ENCODE data around the gene DCDC1.
A peak's percentile ranks its signal among the peaks of the same experiment; 100 is the strongest.

The DCDC1 gene

DNA sequence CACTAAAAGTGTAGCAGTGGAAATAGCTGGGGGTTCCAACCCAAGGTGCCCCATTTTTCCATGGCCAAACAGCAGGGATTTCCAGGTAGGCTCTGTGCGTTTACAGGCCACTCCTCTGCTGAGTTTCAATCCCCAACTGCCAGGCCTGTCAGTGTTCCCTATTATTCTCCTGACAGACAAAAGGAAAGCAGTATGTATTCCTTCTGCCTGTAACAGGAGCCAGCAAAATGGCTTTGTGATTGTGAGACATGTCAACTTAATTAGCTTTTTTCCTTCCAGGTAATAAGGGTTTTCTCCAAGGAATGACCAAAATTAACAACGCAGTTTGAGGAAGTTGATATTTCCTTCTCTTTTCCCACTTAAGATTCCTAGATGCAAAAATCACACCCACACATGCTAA, 506.3 kb downstream of the DCDC1 start:
- Histone ChIP-seq H3K14ac (ENCODE audit: low read length) (no peak overlapping the region), H3K23ac (ENCODE audit: low read length) (no peak overlapping the region), H3K79me2 (ENCODE audit: control insufficient read depth, insufficient read depth, low read length, poor library complexity) (no peaks in the 10 kb centered on the region), H2AK5ac (ENCODE audit: low read length) (no peak overlapping the region), H4K12ac (ENCODE audit: low read depth, low read length) (no peak overlapping the region), H3K4me2 (ENCODE audit: low read length) (no peak overlapping the region), H3K36me3 (ENCODE audit: control insufficient read depth in 1 of 2, insufficient read depth in 2 of 2, low read length in 2 of 2) (no peaks in the 10 kb centered on the region), H3K9me3 (ENCODE audit: insufficient read depth, low read depth, low read length) (no peaks in the 10 kb centered on the region), H3K4me3 (ENCODE audit: low read depth, low read length) (no peak overlapping the region), H3K27me3 (ENCODE audit: insufficient read depth, low read length) (no peaks in the 10 kb centered on the region), H2BK12ac (ENCODE audit: low read length) (no peak overlapping the region), H2BK5ac (ENCODE audit: low read depth, low read length, poor library complexity) (no peak overlapping the region), H4K8ac (ENCODE audit: low read depth, low read length) (no peak overlapping the region), H3K4ac (ENCODE audit: low read depth, low read length) (no peak overlapping the region), H3K4me1 (ENCODE audit: control insufficient read depth in 1 of 2, insufficient read depth in 2 of 2, low read length in 2 of 2) (no peaks in the 10 kb centered on the region), H4K91ac (ENCODE audit: low read depth, low read length) (no peak overlapping the region), H3K27ac (ENCODE audit: low read depth, low read length) (no peak overlapping the region), H2BK120ac (ENCODE audit: insufficient read depth, low read length, poor library complexity) (no peak overlapping the region), H3K18ac (ENCODE audit: low read length) (no peak overlapping the region), H3K79me1 (ENCODE audit: low read length) (no peaks in the 10 kb centered on the region), H2AFZ (ENCODE audit: insufficient read depth, low read length, poor library complexity) (no peak overlapping the region), H3K9ac (ENCODE audit: low read length) (no peak overlapping the region)
- no CpG with 5 or more reads among the region's 2 CpGs for WGBS (ENCODE audit: extremely low coverage, insufficient coverage, insufficient read length)
- no peak for DNase-seq

DNA sequence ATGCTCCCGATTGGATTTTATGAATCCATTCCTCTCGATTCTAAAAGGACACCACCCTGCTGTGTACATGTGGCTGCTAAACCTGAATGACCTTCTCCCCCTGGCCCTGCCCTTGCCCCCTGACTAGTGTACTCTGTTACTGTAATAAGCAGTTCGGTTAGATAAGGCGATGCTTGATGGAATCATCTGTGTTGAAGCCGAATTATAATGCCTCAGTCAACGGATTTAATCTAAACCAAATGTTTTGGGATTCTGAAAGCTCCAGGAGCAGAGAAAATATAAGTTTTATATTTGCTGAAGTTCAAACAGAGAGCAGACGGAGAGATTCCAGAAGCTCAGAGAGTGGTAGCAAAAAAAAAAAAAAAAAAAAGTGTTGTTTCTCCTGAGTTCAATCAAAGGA, 508.0 kb downstream of the DCDC1 start:
- H3K4me2 ChIP-seq (ENCODE audit: low read length) = no peak overlapping the region
- no peak overlapping the region for H2AFZ ChIP-seq (ENCODE audit: insufficient read depth, low read length, poor library complexity)
- H3K14ac ChIP-seq (ENCODE audit: low read length) = no peak overlapping the region
- H2BK12ac ChIP-seq (ENCODE audit: low read length) = no peak overlapping the region
- no peaks in the 10 kb centered on the region for H3K4me1 ChIP-seq (ENCODE audit: control insufficient read depth in 1 of 2, insufficient read depth in 2 of 2, low read length in 2 of 2)
- no peak overlapping the region for H3K18ac ChIP-seq (ENCODE audit: low read length)
- H3K79me1 ChIP-seq (ENCODE audit: low read length) = no peaks in the 10 kb centered on the region
- H2BK120ac ChIP-seq (ENCODE audit: insufficient read depth, low read length, poor library complexity) = no peak overlapping the region
- H3K79me2 ChIP-seq (ENCODE audit: control insufficient read depth, insufficient read depth, low read length, poor library complexity) = no peaks in the 10 kb centered on the region
- DNase-seq = no peak
- H4K12ac ChIP-seq (ENCODE audit: low read depth, low read length) = no peak overlapping the region
- no peak overlapping the region for H3K9ac ChIP-seq (ENCODE audit: low read length)
- no peaks in the 10 kb centered on the region for H3K36me3 ChIP-seq (ENCODE audit: control insufficient read depth in 1 of 2, insufficient read depth in 2 of 2, low read length in 2 of 2)
- H4K91ac ChIP-seq (ENCODE audit: low read depth, low read length) = no peak overlapping the region
- H3K4me3 ChIP-seq (ENCODE audit: low read depth, low read length) = no peak overlapping the region
- no peak overlapping the region for H4K8ac ChIP-seq (ENCODE audit: low read depth, low read length)
- H2AK5ac ChIP-seq (ENCODE audit: low read length) = no peak overlapping the region
- no peaks in the 10 kb centered on the region for H3K9me3 ChIP-seq (ENCODE audit: insufficient read depth, low read depth, low read length)
- no peak overlapping the region for H3K27ac ChIP-seq (ENCODE audit: low read depth, low read length)
- no peak overlapping the region for H3K4ac ChIP-seq (ENCODE audit: low read depth, low read length)
- no peaks in the 10 kb centered on the region for H3K27me3 ChIP-seq (ENCODE audit: insufficient read depth, low read length)
- H2BK5ac ChIP-seq (ENCODE audit: low read depth, low read length, poor library complexity) = no peak overlapping the region
- WGBS (ENCODE audit: extremely low coverage, insufficient coverage, insufficient read length) = no CpG with 5 or more reads among the region's 7 CpGs
- H3K23ac ChIP-seq (ENCODE audit: low read length) = no peak overlapping the region

DNA sequence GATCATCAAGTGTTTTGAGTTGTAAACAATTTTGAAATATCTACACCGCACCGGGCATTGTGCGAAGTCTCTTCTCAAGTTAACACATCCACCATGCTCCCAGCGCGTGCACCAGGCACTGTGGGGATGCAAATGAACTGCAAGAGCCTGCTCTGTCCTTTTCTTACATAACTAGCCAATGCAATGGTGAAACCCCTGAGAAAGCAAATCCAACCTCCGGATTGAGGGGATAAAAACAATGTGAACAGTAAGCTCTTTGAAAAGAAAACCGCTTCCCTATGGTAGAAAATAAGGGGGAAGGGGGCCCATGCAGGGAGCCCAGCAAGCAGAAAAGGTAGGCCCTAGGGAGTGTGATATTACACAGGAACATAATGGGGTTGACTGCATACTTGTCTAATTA, 508.5 kb downstream of the DCDC1 start:
- no peak overlapping the region for H3K27ac ChIP-seq (ENCODE audit: low read depth, low read length)
- H2BK120ac ChIP-seq (ENCODE audit: insufficient read depth, low read length, poor library complexity) = no peak overlapping the region
- no peak overlapping the region for H3K23ac ChIP-seq (ENCODE audit: low read length)
- H3K9me3 ChIP-seq (ENCODE audit: insufficient read depth, low read depth, low read length) = no peaks in the 10 kb centered on the region
- H3K4ac ChIP-seq (ENCODE audit: low read depth, low read length) = no peak overlapping the region
- DNase-seq = no peak
- no CpG with 5 or more reads among the region's 7 CpGs for WGBS (ENCODE audit: extremely low coverage, insufficient coverage, insufficient read length)
- no peak overlapping the region for H2BK5ac ChIP-seq (ENCODE audit: low read depth, low read length, poor library complexity)
- no peak overlapping the region for H3K4me2 ChIP-seq (ENCODE audit: low read length)
- no peaks in the 10 kb centered on the region for H3K36me3 ChIP-seq (ENCODE audit: control insufficient read depth in 1 of 2, insufficient read depth in 2 of 2, low read length in 2 of 2)
- no peak overlapping the region for H4K8ac ChIP-seq (ENCODE audit: low read depth, low read length)
- H2AFZ ChIP-seq (ENCODE audit: insufficient read depth, low read length, poor library complexity) = no peak overlapping the region
- no peak overlapping the region for H3K14ac ChIP-seq (ENCODE audit: low read length)
- H4K91ac ChIP-seq (ENCODE audit: low read depth, low read length) = peak overlapping the region; percentile 21
- no peak overlapping the region for H3K9ac ChIP-seq (ENCODE audit: low read length)
- no peaks in the 10 kb centered on the region for H3K79me1 ChIP-seq (ENCODE audit: low read length)
- H3K27me3 ChIP-seq (ENCODE audit: insufficient read depth, low read length) = no peaks in the 10 kb centered on the region
- no peak overlapping the region for H4K12ac ChIP-seq (ENCODE audit: low read depth, low read length)
- H2BK12ac ChIP-seq (ENCODE audit: low read length) = no peak overlapping the region
- no peaks in the 10 kb centered on the region for H3K79me2 ChIP-seq (ENCODE audit: control insufficient read depth, insufficient read depth, low read length, poor library complexity)
- no peaks in the 10 kb centered on the region for H3K4me1 ChIP-seq (ENCODE audit: control insufficient read depth in 1 of 2, insufficient read depth in 2 of 2, low read length in 2 of 2)
- H2AK5ac ChIP-seq (ENCODE audit: low read length) = no peak overlapping the region
- H3K18ac ChIP-seq (ENCODE audit: low read length) = no peak overlapping the region
- no peak overlapping the region for H3K4me3 ChIP-seq (ENCODE audit: low read depth, low read length)

- no peak overlapping the region for H2AFZ ChIP-seq (ENCODE audit: insufficient read depth, low read length, poor library complexity)
- no peak overlapping the region for H2BK5ac ChIP-seq (ENCODE audit: low read depth, low read length, poor library complexity)
- no peak overlapping the region for H3K18ac ChIP-seq (ENCODE audit: low read length)
- H4K91ac ChIP-seq (ENCODE audit: low read depth, low read length) = no peak overlapping the region
- WGBS (ENCODE audit: extremely low coverage, insufficient coverage, insufficient read length) = no CpG with 5 or more reads among the region's 2 CpGs
- no peak overlapping the region for H4K12ac ChIP-seq (ENCODE audit: low read depth, low read length)
- no peaks in the 10 kb centered on the region for H3K79me2 ChIP-seq (ENCODE audit: control insufficient read depth, insufficient read depth, low read length, poor library complexity)
- no peak overlapping the region for H3K9ac ChIP-seq (ENCODE audit: low read length)
- H3K36me3 ChIP-seq (ENCODE audit: control insufficient read depth in 1 of 2, insufficient read depth in 2 of 2, low read length in 2 of 2) = no peaks in the 10 kb centered on the region
- no peak for DNase-seq
- no peak overlapping the region for H3K14ac ChIP-seq (ENCODE audit: low read length)
- no peaks in the 10 kb centered on the region for H3K27me3 ChIP-seq (ENCODE audit: insufficient read depth, low read length)
- H2AK5ac ChIP-seq (ENCODE audit: low read length) = no peak overlapping the region
- no peak overlapping the region for H3K4ac ChIP-seq (ENCODE audit: low read depth, low read length)
- H3K4me3 ChIP-seq (ENCODE audit: low read depth, low read length) = no peak overlapping the region
- H4K8ac ChIP-seq (ENCODE audit: low read depth, low read length) = no peak overlapping the region
- no peaks in the 10 kb centered on the region for H3K9me3 ChIP-seq (ENCODE audit: insufficient read depth, low read depth, low read length)
- no peak overlapping the region for H3K4me2 ChIP-seq (ENCODE audit: low read length)
- no peak overlapping the region for H2BK12ac ChIP-seq (ENCODE audit: low read length)
- H2BK120ac ChIP-seq (ENCODE audit: insufficient read depth, low read length, poor library complexity) = no peak overlapping the region
- no peaks in the 10 kb centered on the region for H3K4me1 ChIP-seq (ENCODE audit: control insufficient read depth in 1 of 2, insufficient read depth in 2 of 2, low read length in 2 of 2)
- no peak overlapping the region for H3K27ac ChIP-seq (ENCODE audit: low read depth, low read length)
- H3K23ac ChIP-seq (ENCODE audit: low read length) = no peak overlapping the region
- no peaks in the 10 kb centered on the region for H3K79me1 ChIP-seq (ENCODE audit: low read length)
These were observed 509.4 kb downstream of the DCDC1 start for GRCh38 chr11:30860146-30860545.

Data from trophoblast cell (in vitro differentiated cells and primary cell).